Smooth muscle cell (in vitro differentiated cells): Measurements from ENCODE around the gene PRLR. TPM values are rescaled to one million over a fixed set of nuclear protein-coding genes. Genes with fewer than 3 reads are reported as not detected.

Experiments
- DNase-seq: peaks from one replicate; lab custom pipeline; 2025; ENCODE audit not compliant: unreplicated experiment; lab: John Stamatoyannopoulos, UW
- H2AFZ ChIP-seq: fragments of 200-600 bp; sonication (generic); 2 replicates; pipeline ENCODE4 v1.6.0; 2016; ENCODE audit warnings: antibody characterized with exemption, low read depth, mild to moderate bottlenecking
- H3F3A ChIP-seq: fragments of 200-600 bp; sonication (generic); 2 replicates; pipeline ENCODE4 v1.6.0; 2017; ENCODE audit warnings: antibody characterized with exemption, low read depth
- H3K27ac ChIP-seq: fragments of 200-600 bp; sonication (generic); 2 replicates; pipeline ENCODE4 v1.5.1; 2016; ENCODE audit warnings: low read depth, mild to moderate bottlenecking
- H3K27me3 ChIP-seq: fragments of 200-600 bp; sonication (generic); 2 replicates; pipeline ENCODE4 v1.6.1; 2016; ENCODE audit warnings: low read depth, mild to moderate bottlenecking
- H3K36me3 ChIP-seq: fragments of 200-600 bp; sonication (generic); 2 replicates; pipeline ENCODE4 v1.5.1; 2016; ENCODE audit warnings: low read depth
- H3K4me1 ChIP-seq: fragments of 200-600 bp; sonication (generic); 2 replicates; pipeline ENCODE4 v1.5.1; 2016; ENCODE audit warnings: low read depth
- H3K4me2 ChIP-seq: fragments of 200-600 bp; sonication (generic); 2 replicates; pipeline ENCODE4 v1.6.0; 2016; ENCODE audit warnings: mild to moderate bottlenecking
- H3K4me3 ChIP-seq: fragments of 200-600 bp; sonication (generic); 2 replicates; pipeline ENCODE4 v1.5.1; 2016; ENCODE audit warnings: mild to moderate bottlenecking
- H3K79me2 ChIP-seq: fragments of 200-600 bp; sonication (generic); 2 replicates; pipeline ENCODE4 v1.6.0; 2016; ENCODE audit warnings: low read depth, mild to moderate bottlenecking
- H3K9ac ChIP-seq: fragments of 200-600 bp; sonication (generic); 2 replicates; pipeline ENCODE4 v1.6.0; 2016; ENCODE audit warnings: low read depth
- H3K9me3 ChIP-seq: fragments of 200-600 bp; sonication (generic); replicated peaks from 2 replicates; pipeline ENCODE4 v1.5.1; 2016; ENCODE audit warnings: low read depth
- H4K20me1 ChIP-seq: fragments of 200-600 bp; sonication (generic); 2 replicates; pipeline ENCODE4 v1.6.0; 2016; ENCODE audit warnings: low read depth
- WGBS: methylation state at CpG from one replicate; pipeline ENCODE4 v1.1.7; 2016; ENCODE audit warnings: low lambda C conversion rate; 5-methylcytosine and 5-hydroxymethylcytosine counted together
- polyA plus RNA-seq: library from polyadenylated mRNA; unstranded; fragments of >200 nt; fragmentation: Nextera tagmentation; extraction: Ambion mirVana; gene quantifications from 2 replicates; pipeline ENCODE4 v1.2.1, GENCODE V29; 2016
- total RNA-seq: library from RNA; depleted of rRNA; stranded (reverse); fragments of >200 nt; gene quantifications from 2 replicates; pipeline ENCODE4 v1.2.3, GENCODE V29; 2014
- TF ChIP-seq, protein P1 (sequence below): fragments of 200-600 bp; sonication (generic); IDR thresholded peaks from 2 replicates; pipeline ENCODE4 v1.5.1; 2017; ENCODE audit warnings: borderline replicate concordance, mild to moderate bottlenecking, antibody characterized with exemption; ENCODE audit not compliant: insufficient read depth, poor library complexity, severe bottlenecking

PRLR gene
- total and polyA plus RNA-seq, 2 experiments from 2014 or later: 2.3 to 47.4 TPM

DNA sequence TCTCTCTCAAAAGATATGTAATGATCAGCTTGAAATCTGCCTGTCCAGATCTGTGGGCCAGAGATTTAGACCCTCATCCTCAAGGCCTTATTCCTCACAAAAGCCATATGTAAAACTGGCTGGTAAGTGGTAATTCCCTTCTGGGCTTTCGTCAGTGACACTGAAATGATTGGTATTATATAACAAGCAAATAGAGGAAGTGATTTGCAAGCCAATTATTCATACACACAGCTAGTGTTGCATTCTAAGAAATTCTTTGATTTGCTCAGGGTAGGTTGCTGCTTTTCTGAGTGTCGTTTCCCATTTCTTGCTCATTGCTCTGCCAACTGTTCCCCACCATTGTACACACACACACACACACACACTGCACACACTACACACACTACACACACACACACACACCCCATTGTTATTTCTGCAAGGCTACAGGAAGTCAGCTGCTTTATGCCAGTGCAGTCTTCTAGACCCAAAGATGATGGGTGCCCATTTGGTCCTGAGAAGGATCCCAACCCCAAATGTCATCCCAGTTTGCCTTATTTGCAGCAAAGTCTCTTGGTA lies 76.8 kb downstream of the PRLR start:
- Histone ChIP-seq H3K79me2 (no peaks in the 10 kb centered on the region), H2AFZ (no peak overlapping the region), H3F3A (no peaks in the 10 kb centered on the region), H3K4me3 (no peak overlapping the region), H3K27me3 (no peaks in the 10 kb centered on the region), H3K36me3 (no peaks in the 10 kb centered on the region), H3K4me2 (no peak overlapping the region), H3K27ac (no peak overlapping the region), H3K9ac (no peak overlapping the region), H3K4me1 (peaks cover 4% of the 10 kb centered on the region), H4K20me1 (no peaks in the 10 kb centered on the region), H3K9me3 (no peaks in the 10 kb centered on the region)
- 88% methylated on average over 2 of the region's 2 CpGs for WGBS
- DNase-seq: no peak
- TF ChIP-seq, protein P1, sequence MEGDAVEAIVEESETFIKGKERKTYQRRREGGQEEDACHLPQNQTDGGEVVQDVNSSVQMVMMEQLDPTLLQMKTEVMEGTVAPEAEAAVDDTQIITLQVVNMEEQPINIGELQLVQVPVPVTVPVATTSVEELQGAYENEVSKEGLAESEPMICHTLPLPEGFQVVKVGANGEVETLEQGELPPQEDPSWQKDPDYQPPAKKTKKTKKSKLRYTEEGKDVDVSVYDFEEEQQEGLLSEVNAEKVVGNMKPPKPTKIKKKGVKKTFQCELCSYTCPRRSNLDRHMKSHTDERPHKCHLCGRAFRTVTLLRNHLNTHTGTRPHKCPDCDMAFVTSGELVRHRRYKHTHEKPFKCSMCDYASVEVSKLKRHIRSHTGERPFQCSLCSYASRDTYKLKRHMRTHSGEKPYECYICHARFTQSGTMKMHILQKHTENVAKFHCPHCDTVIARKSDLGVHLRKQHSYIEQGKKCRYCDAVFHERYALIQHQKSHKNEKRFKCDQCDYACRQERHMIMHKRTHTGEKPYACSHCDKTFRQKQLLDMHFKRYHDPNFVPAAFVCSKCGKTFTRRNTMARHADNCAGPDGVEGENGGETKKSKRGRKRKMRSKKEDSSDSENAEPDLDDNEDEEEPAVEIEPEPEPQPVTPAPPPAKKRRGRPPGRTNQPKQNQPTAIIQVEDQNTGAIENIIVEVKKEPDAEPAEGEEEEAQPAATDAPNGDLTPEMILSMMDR: no peak

DNA sequence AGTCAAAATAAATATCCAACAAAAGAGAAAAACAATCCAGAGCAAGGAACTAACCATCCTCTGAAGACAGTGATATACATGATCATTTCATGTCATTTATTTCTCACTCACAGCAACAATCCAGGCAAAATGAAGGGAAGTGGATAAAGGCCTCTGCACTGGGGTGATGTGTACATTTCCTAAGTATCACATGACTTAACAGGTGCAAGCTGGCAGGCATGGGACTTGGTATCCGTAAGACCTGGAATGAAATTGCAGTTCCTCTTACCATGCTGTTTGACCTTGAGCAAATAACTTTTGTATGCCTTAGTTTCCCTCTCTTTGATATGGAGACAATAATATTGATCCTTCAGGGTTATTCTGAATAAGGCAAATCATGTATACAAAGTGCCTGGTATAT lies 77.6 kb downstream of the PRLR start:
- TF ChIP-seq, protein P1: no peak
- H3F3A ChIP-seq: no peaks in the 10 kb centered on the region

DNA sequence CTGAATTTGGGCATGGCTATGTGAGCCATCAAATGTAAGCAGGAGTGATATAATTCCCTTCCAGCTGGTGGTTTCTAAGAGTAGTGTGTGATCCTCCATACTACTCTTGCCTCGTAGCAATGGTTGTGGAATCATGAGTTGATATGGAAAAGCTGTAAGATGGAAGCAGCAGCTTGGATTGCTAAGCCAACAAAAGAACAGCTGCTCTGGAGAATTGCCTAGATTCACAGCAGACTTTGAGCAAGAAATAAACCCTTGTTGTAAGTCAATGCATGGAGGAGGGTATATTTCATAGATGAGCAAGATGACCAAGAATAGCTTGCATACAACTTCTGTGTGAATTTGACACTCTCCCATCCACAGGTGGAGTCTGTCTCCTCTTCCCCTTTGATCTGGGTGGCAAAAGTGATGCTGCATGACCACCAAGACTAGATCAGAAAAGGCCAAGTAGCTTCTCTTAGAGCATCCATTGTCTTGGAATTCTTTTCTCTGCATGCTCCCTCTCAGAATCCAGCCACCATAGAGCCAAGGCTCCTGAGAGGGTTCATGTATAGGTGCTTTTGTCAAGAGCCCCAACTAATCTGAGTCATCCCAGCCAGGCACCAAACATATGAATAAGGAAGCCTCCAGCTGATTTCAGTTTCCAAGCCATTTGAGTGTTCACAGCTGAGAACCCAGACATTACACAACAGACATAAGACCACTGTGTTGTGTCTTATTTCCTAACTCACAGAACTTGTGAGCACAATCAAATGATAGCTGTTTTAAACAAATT lies 79.0 kb downstream of the PRLR start:
- Histone ChIP-seq H3K79me2 (no peaks in the 10 kb centered on the region), H3K4me3 (no peak overlapping the region), H3K27ac (no peak overlapping the region), H3K27me3 (no peaks in the 10 kb centered on the region), H4K20me1 (no peaks in the 10 kb centered on the region), H3K36me3 (no peaks in the 10 kb centered on the region), H3F3A (no peaks in the 10 kb centered on the region), H3K4me1 (peaks cover 9% of the 10 kb centered on the region), H3K9ac (no peak overlapping the region), H2AFZ (no peak overlapping the region), H3K9me3 (no peaks in the 10 kb centered on the region), H3K4me2 (no peak overlapping the region)
- WGBS: 94% methylated on average over 1 of the region's 1 CpG
- TF ChIP-seq, protein P1: no peak
- DNase-seq: no peak

More for the DNA sequence above, 77.6 kb downstream of the PRLR start:
- no peak overlapping the region for H3K4me3 ChIP-seq
- H3K79me2 ChIP-seq: no peaks in the 10 kb centered on the region
- no peaks in the 10 kb centered on the region for H4K20me1 ChIP-seq
- H3K27me3 ChIP-seq: no peaks in the 10 kb centered on the region
- no peak overlapping the region for H3K27ac ChIP-seq
- WGBS: 97% methylated on average over 1 of the region's 1 CpG
- H3K4me1 ChIP-seq: peaks cover 4% of the 10 kb centered on the region
- H3K9me3 ChIP-seq: no peaks in the 10 kb centered on the region
- no peak overlapping the region for H2AFZ ChIP-seq
- no peak overlapping the region for H3K9ac ChIP-seq
- H3K4me2 ChIP-seq: no peak overlapping the region
- DNase-seq: no peak
- H3K36me3 ChIP-seq: no peaks in the 10 kb centered on the region
